ENCODE results near the gene TRIM41. TPM values are rescaled to one million over a fixed set of nuclear protein-coding genes. Genes with fewer than 3 reads are reported as not detected.
A peak's percentile ranks its signal among the peaks of the same experiment; 100 is the strongest.

TRIM41 gene
- total and polyA plus RNA-seq, 9 of the 15 experiments (the other 6 are each of a cell fraction or from before 2014, with no cell fraction given) = 1.8 to 47.6 (median 20.9) TPM

DNA sequence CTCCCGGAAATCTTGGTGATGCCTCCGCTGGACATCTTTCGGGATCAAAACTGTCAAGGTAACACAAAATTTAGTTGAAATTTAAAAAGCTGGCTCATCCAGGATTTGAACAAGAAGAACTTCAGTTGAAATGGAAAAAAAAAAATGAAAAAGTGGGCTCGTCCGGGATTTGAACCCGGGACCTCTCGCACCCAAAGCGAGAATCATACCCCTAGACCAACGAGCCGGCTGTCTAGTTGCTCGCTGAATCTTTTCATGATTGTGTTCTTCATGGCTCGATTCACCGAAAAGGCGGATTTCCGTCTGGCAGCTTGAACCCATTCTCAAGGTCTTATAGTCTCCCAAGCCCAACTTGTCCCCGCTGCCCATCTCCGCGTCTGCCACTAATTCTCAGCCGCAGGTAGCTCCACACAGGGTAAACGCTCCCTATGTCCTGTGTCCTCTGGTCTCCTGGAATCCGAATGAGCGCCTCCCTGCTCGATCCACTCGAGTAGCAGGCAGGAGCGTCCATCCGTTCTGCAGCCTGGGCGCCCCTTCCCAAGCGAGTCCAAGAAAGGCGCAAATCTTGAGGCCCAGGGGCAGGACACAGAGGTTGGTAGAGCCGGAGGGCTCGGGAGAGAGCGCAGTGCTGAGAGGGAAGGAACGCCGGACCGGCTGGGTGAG is 34.2 kb upstream of the TRIM41 start (continued):
- TF ChIP-seq SNIP1 (IDR thresholded peaks at IDR 0.05; ENCODE audit: low read depth) = no peak; the same call in 1 of the 2 replicates
- TF ChIP-seq, protein P1, sequence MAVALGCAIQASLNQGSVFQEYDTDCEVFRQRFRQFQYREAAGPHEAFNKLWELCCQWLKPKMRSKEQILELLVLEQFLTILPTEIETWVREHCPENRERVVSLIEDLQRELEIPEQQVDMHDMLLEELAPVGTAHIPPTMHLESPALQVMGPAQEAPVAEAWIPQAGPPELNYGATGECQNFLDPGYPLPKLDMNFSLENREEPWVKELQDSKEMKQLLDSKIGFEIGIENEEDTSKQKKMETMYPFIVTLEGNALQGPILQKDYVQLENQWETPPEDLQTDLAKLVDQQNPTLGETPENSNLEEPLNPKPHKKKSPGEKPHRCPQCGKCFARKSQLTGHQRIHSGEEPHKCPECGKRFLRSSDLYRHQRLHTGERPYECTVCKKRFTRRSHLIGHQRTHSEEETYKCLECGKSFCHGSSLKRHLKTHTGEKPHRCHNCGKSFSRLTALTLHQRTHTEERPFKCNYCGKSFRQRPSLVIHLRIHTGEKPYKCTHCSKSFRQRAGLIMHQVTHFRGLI (CRISPR knock-in tag; IDR thresholded peaks at IDR 0.05) = no peak
- no peak for TF ChIP-seq KAT8 (IDR thresholded peaks at IDR 0.05; ENCODE audit: low read depth)
- TF ChIP-seq ZNF76 (CRISPR knock-in tag; IDR thresholded peaks at IDR 0.05; ENCODE audit: borderline replicate concordance) = no peak
- no peak for TF ChIP-seq DIDO1 (tag; IDR thresholded peaks at IDR 0.05; ENCODE audit: low read depth)
- TF ChIP-seq BDP1 (IDR thresholded peaks at IDR 0.05; ENCODE audit: insufficient read depth, insufficient read length) = peak; percentile 88
- TF ChIP-seq CHD4 (IDR thresholded peaks at IDR 0.05; ENCODE audit: insufficient read depth, insufficient replicate concordance, low read depth, low read length, poor library complexity, severe bottlenecking) = no peak
- no peak for TF ChIP-seq PHF20 (IDR thresholded peaks at IDR 0.05; ENCODE audit: partially characterized antibody)
- no peak for TF ChIP-seq NFXL1 (CRISPR knock-in tag; IDR thresholded peaks at IDR 0.05)
- TF ChIP-seq NELFE (IDR thresholded peaks at IDR 0.05; ENCODE audit: insufficient read depth, insufficient read length) = no peak
- TF ChIP-seq ZNF766 (CRISPR knock-in tag; conservative IDR thresholded peaks at IDR 0.05) = no peak
- TF ChIP-seq JUN (IDR thresholded peaks at IDR 0.05; ENCODE audit: borderline replicate concordance, low read depth, low read length) = no peak
- TF ChIP-seq JUN (CRISPR knock-in tag; IDR thresholded peaks at IDR 0.05; ENCODE audit: borderline replicate concordance) = no peak
- TF ChIP-seq RFX7 (CRISPR knock-in tag; IDR thresholded peaks at IDR 0.05) = no peak
- no peak for TF ChIP-seq MEIS2 (IDR thresholded peaks at IDR 0.05; ENCODE audit: partially characterized antibody)
- no peak for TF ChIP-seq ELF4 (CRISPR knock-in tag; IDR thresholded peaks at IDR 0.05)
- TF ChIP-seq ZNF175 (CRISPR knock-in tag; IDR thresholded peaks at IDR 0.05; ENCODE audit: low read depth) = no peak
- no peak for TF ChIP-seq CBX1 (IDR thresholded peaks at IDR 0.05; ENCODE audit: low read depth)
- TF ChIP-seq RFX5 (IDR thresholded peaks at IDR 0.05; ENCODE audit: low read depth, low read length) = peak; percentile 68; the same call in 1 of the 2 replicates
- peak in 1 of 2 experiments; percentile 6; a peak in 1 of 4 replicates for TF ChIP-seq RCOR1 (IDR thresholded peaks at IDR 0.05; ENCODE audit: borderline replicate concordance in 1 of 2, low read depth in 2 of 2, low read length in 2 of 2)
- peak; percentile 81 for TF ChIP-seq POLR3A (IDR thresholded peaks at IDR 0.05; ENCODE audit: borderline replicate concordance, extremely low read depth, insufficient read depth, insufficient read length)
- TF ChIP-seq, protein P2, sequence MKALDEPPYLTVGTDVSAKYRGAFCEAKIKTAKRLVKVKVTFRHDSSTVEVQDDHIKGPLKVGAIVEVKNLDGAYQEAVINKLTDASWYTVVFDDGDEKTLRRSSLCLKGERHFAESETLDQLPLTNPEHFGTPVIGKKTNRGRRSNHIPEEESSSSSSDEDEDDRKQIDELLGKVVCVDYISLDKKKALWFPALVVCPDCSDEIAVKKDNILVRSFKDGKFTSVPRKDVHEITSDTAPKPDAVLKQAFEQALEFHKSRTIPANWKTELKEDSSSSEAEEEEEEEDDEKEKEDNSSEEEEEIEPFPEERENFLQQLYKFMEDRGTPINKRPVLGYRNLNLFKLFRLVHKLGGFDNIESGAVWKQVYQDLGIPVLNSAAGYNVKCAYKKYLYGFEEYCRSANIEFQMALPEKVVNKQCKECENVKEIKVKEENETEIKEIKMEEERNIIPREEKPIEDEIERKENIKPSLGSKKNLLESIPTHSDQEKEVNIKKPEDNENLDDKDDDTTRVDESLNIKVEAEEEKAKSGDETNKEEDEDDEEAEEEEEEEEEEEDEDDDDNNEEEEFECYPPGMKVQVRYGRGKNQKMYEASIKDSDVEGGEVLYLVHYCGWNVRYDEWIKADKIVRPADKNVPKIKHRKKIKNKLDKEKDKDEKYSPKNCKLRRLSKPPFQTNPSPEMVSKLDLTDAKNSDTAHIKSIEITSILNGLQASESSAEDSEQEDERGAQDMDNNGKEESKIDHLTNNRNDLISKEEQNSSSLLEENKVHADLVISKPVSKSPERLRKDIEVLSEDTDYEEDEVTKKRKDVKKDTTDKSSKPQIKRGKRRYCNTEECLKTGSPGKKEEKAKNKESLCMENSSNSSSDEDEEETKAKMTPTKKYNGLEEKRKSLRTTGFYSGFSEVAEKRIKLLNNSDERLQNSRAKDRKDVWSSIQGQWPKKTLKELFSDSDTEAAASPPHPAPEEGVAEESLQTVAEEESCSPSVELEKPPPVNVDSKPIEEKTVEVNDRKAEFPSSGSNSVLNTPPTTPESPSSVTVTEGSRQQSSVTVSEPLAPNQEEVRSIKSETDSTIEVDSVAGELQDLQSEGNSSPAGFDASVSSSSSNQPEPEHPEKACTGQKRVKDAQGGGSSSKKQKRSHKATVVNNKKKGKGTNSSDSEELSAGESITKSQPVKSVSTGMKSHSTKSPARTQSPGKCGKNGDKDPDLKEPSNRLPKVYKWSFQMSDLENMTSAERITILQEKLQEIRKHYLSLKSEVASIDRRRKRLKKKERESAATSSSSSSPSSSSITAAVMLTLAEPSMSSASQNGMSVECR (CRISPR knock-in tag; IDR thresholded peaks at IDR 0.05) = peak; percentile 44; the same call in 1 of the 2 replicates
- TF ChIP-seq ZNF699 (CRISPR knock-in tag; IDR thresholded peaks at IDR 0.05; ENCODE audit: insufficient replicate concordance) = no peak
- TF ChIP-seq ZKSCAN8 (CRISPR knock-in tag; IDR thresholded peaks at IDR 0.05) = no peak

All from K562 (cell line).